HepG2 (cell line): Measurements from ENCODE around the gene HNRNPUL1. TPM values are rescaled to one million over a fixed set of nuclear protein-coding genes. Genes with fewer than 3 reads are reported as not detected.

Experiments used
- ATF5 ChIP-seq: sonication (generic); formaldehyde crosslinking; IDR thresholded peaks from 2 replicates; pipeline ENCODE4 v1.4.0; 2020; ENCODE audit warnings: mild to moderate bottlenecking, low read depth, missing genetic modification reagents
- CHD2 ChIP-seq: IDR thresholded peaks from 2 replicates; pipeline ENCODE4 v1.6.1; 2011; ENCODE audit warnings: low read depth, low read length, improper control_type of control experiment
- GATA4 ChIP-seq: sonication (generic); IDR thresholded peaks from 2 replicates; pipeline ENCODE4 v1.6.1; 2016; ENCODE audit warnings: antibody characterized with exemption, low read depth, borderline replicate concordance
- HIVEP1 ChIP-seq: sonication (generic); formaldehyde crosslinking; IDR thresholded peaks from 2 replicates; pipeline ENCODE4 v1.4.0; 2020; ENCODE audit warnings: mild to moderate bottlenecking, missing genetic modification reagents
- HNF1A ChIP-seq, 2 experiments: sonication (generic) in 1 of 2; formaldehyde crosslinking in 1 of 2; IDR thresholded peaks; 2 replicates each; pipeline versions ENCODE4 v1.4.0 to v1.6.1; 2016 to 2020; ENCODE audit warnings: borderline replicate concordance in 1 of 2, low read depth in 1 of 2, mild to moderate bottlenecking in 1 of 2, missing genetic modification reagents in 1 of 2
- LCORL ChIP-seq, 2 experiments: fragments of 450-650 bp in 1 of 2; sonication (generic) in 1 of 2; formaldehyde crosslinking in 1 of 2; IDR thresholded peaks; 2 replicates each; pipeline versions ENCODE4 v1.5.0 to v1.6.1; 2017 to 2020; ENCODE audit warnings: antibody characterized with exemption in 1 of 2, missing genetic modification reagents in 1 of 2
- LRRFIP1 ChIP-seq: sonication (generic); formaldehyde crosslinking; conservative IDR thresholded peaks from 2 replicates; pipeline ENCODE4 v1.4.0; 2020; ENCODE audit warnings: missing genetic modification reagents
- NFE2 ChIP-seq: sonication (generic); formaldehyde crosslinking; IDR thresholded peaks from 2 replicates; pipeline ENCODE4 v1.4.0; 2020; ENCODE audit warnings: missing genetic modification reagents
- RFX5 ChIP-seq: IDR thresholded peaks from 2 replicates; pipeline ENCODE4 v1.6.1; 2011; ENCODE audit warnings: low read depth, low read length, improper control_type of control experiment
- TBP ChIP-seq: sonication (generic); formaldehyde crosslinking; IDR thresholded peaks from 2 replicates; pipeline ENCODE4 v1.5.0; 2020; ENCODE audit warnings: missing genetic modification reagents
- TERF1 ChIP-seq: sonication (generic); formaldehyde crosslinking; IDR thresholded peaks from 2 replicates; pipeline ENCODE4 v1.8.0; 2022; ENCODE audit warnings: mild to moderate bottlenecking, missing genetic modification reagents, moderate library complexity
- TFDP1 ChIP-seq: IDR thresholded peaks from 2 replicates; pipeline ENCODE4 v1.6.1; 2016; ENCODE audit warnings: missing compliant biosample characterization, missing genetic modification reagents, borderline replicate concordance
- TMF1 ChIP-seq: sonication (generic); formaldehyde crosslinking; IDR thresholded peaks from 2 replicates; pipeline ENCODE4 v1.8.1; 2022; ENCODE audit warnings: low read depth, missing genetic modification reagents
- TRIM24 ChIP-seq: sonication (generic); formaldehyde crosslinking; IDR thresholded peaks from 2 replicates; pipeline ENCODE4 v1.8.0; 2022; ENCODE audit warnings: mild to moderate bottlenecking, missing genetic modification reagents
- ZFP1 ChIP-seq: IDR thresholded peaks from 2 replicates; pipeline ENCODE4 v1.6.1; 2016
- ZNF276 ChIP-seq: sonication (generic); formaldehyde crosslinking; IDR thresholded peaks from 2 replicates; pipeline ENCODE4 v1.4.0; 2020; ENCODE audit warnings: mild to moderate bottlenecking, low read depth, missing genetic modification reagents
- polyA plus RNA-seq, 8 experiments: library from polyadenylated mRNA; depleted of rRNA in 3 of 8; stranded (reverse) in 7 of 8; unstranded in 1 of 8; fragments of >200 nt; fragmentation: Illumina TruSeq in 4 of 8; extraction: Trizol in 4 of 8; gene quantifications; 2 replicates each; pipeline versions ENCODE4 v1.2.1 to v1.2.3, GENCODE V29; 2011 to 2016; ENCODE audit warnings: low read depth in 4 of 8, missing spikeins in 1 of 8, mixed read lengths in 1 of 8; ENCODE audit not compliant: insufficient read depth in 1 of 8
- total RNA-seq, 5 experiments: library from RNA; depleted of rRNA; stranded (reverse); fragments of >200 nt; fragmentation: Illumina TruSeq; extraction: Trizol; gene quantifications; 2 replicates each; pipeline ENCODE4 v1.2.3, GENCODE V29; 2016; ENCODE audit warnings: low read depth in 1 of 5

HNRNPUL1 gene
- total and polyA plus RNA-seq, 2 of the 13 experiments (the other 11 are each of a cell fraction or from before 2014, with no cell fraction given), result 30.9 to 81.7 TPM

- TF ChIP-seq ZNF276 (CRISPR knock-in tag) (no peak; the same call in 1 of the 2 replicates), TMF1 (CRISPR knock-in tag) (no peak; the same call in 1 of the 2 replicates), ATF5 (CRISPR knock-in tag) (no peak), TRIM24 (CRISPR knock-in tag) (no peak), ZFP1 (CRISPR knock-in tag) (no peak), TBP (CRISPR knock-in tag) (no peak), CHD2 (no peak), LRRFIP1 (CRISPR knock-in tag) (no peak), GATA4 (no peak), TERF1 (CRISPR knock-in tag) (0 out of 2 replicates have a peak, but pooled peaks have one; percentile 63), RFX5 (no peak), NFE2 (CRISPR knock-in tag) (no peak), TFDP1 (CRISPR knock-in tag) (peak; percentile 53; the same call in 1 of the 2 replicates), HIVEP1 (CRISPR knock-in tag) (peak; percentile 25; the same call in 1 of the 2 replicates), LCORL (IDR thresholded peaks at IDR 0.05) (no peak), LCORL (CRISPR knock-in tag; IDR thresholded peaks at IDR 0.05) (peak; percentile 64; the same call in 1 of the 2 replicates), HNF1A (IDR thresholded peaks at IDR 0.05; ENCODE audit: low read depth) (no peak), HNF1A (CRISPR knock-in tag; IDR thresholded peaks at IDR 0.05; ENCODE audit: borderline replicate concordance) (0 out of 2 replicates have a peak, but pooled peaks have one; percentile 33)
Measured at GRCh38 chr19:41226053-41226873, 37.9 kb upstream of the HNRNPUL1 start (continued).
